ENCODE data around the gene KCNJ9.

GRCh38 chr1:160139840-160140239, 58.5 kb downstream of the KCNJ9 start:
- TF ChIP-seq CTCF (IDR thresholded peaks at IDR 0.05; ENCODE audit: borderline replicate concordance, extremely low read depth, low read length, poor library complexity, severe bottlenecking) (no peak), EZH2 (IDR thresholded peaks at IDR 0.05; ENCODE audit: borderline replicate concordance, low read depth, low read length, severe bottlenecking) (no peak)

Data from DND-41 (cell line).